Left ventricle myocardium inferior (tissue), 1 donor: ENCODE measurements around the gene STARD10. TPM values are rescaled to one million over a fixed set of nuclear protein-coding genes. Genes with fewer than 3 reads are reported as not detected.

Source experiments
- DNase-seq: peaks from one replicate; pipeline ENCODE4 v3.0.0-alpha.2; 2020
- H3K27ac ChIP-seq: fragments of 200-600 bp; replicated peaks from 2 replicates; pipeline ENCODE4 v1.8.0; 2021
- H3K27me3 ChIP-seq: fragments of 200-600 bp; 2 replicates; pipeline ENCODE4 v1.8.0; 2021; ENCODE audit warnings: low read depth
- H3K36me3 ChIP-seq: fragments of 200-600 bp; 2 replicates; pipeline ENCODE4 v1.8.0; 2021
- H3K4me1 ChIP-seq: fragments of 200-600 bp; 2 replicates; pipeline ENCODE4 v1.8.0; 2021
- H3K4me3 ChIP-seq: fragments of 200-600 bp; 2 replicates; pipeline ENCODE4 v1.8.0; 2021; ENCODE audit warnings: mild to moderate bottlenecking, moderate library complexity
- H3K9me3 ChIP-seq: fragments of 200-600 bp; replicated peaks from 2 replicates; pipeline ENCODE4 v1.8.0; 2021
- intact Hi-C: fragments of 100-400 bp; cut with micrococcal nuclease; formaldehyde crosslinking; loops from one replicate; pipeline ENCODE4 v1.11.0; 2022
- total RNA-seq: library from RNA; stranded (reverse); fragmentation: NEBNext Ultra II Directional; extraction: Animal tissue kit (Norgen Biotek cat#: 25700); gene quantifications from one replicate; pipeline ENCODE4 v1.2.1, GENCODE V29; 2021
- TF ChIP-seq, protein P1 (sequence below): fragments of 200-600 bp; IDR thresholded peaks from 2 replicates; pipeline ENCODE4 v1.8.0; 2021; ENCODE audit warnings: antibody characterized with exemption, mild to moderate bottlenecking, borderline replicate concordance
- donor health status: DM: no; HTN: yes; CAD: no; lungs with severe emphysema.

Gene STARD10
- total RNA-seq, 1 donor from 2014 or later, result 93.6 TPM

DNA sequence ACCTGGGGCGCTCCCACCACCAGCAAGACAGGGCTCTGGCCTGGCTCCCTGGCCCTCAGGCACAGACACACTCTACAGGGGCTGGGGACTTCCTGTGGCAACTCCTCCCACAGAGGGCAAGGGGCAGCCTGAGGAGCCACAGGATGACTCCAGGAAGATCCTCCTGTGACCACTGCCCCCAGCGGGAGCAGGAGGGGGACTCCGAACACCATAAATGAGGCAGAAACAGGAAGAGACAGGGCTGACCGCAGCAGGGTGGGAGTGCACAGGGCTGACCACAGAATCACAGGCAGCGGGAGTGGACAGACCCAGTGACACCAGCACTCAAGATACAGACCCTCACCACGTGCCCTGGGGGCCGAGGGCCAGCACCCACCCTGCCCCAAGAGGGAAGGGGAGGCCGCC lies 52.4 kb downstream of the STARD10 start:
- Histone ChIP-seq H3K27ac (peak overlapping the region; percentile 40), H3K4me1 (peaks cover 46% of the 10 kb centered on the region), H3K9me3 (no peaks in the 10 kb centered on the region), H3K4me3 (no peak overlapping the region), H3K36me3 (no peaks in the 10 kb centered on the region), H3K27me3 (no peaks in the 10 kb centered on the region)
- DNase-seq, result peak; percentile 42
- TF ChIP-seq, protein P1, sequence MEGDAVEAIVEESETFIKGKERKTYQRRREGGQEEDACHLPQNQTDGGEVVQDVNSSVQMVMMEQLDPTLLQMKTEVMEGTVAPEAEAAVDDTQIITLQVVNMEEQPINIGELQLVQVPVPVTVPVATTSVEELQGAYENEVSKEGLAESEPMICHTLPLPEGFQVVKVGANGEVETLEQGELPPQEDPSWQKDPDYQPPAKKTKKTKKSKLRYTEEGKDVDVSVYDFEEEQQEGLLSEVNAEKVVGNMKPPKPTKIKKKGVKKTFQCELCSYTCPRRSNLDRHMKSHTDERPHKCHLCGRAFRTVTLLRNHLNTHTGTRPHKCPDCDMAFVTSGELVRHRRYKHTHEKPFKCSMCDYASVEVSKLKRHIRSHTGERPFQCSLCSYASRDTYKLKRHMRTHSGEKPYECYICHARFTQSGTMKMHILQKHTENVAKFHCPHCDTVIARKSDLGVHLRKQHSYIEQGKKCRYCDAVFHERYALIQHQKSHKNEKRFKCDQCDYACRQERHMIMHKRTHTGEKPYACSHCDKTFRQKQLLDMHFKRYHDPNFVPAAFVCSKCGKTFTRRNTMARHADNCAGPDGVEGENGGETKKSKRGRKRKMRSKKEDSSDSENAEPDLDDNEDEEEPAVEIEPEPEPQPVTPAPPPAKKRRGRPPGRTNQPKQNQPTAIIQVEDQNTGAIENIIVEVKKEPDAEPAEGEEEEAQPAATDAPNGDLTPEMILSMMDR, result no peak
- intact Hi-C loops, result no loop called here

GRCh38 chr11:72740562-72741428 lies 53.1 kb downstream of the STARD10 start:
- Histone ChIP-seq H3K4me1 (peaks cover 52% of the 10 kb centered on the region), H3K27ac (peak overlapping the region; percentile 40), H3K27me3 (no peaks in the 10 kb centered on the region), H3K36me3 (no peaks in the 10 kb centered on the region), H3K4me3 (no peak overlapping the region), H3K9me3 (no peaks in the 10 kb centered on the region)
- no peak for DNase-seq
- TF ChIP-seq, protein P1, result no peak
- intact Hi-C loops, result no loop called here

DNA sequence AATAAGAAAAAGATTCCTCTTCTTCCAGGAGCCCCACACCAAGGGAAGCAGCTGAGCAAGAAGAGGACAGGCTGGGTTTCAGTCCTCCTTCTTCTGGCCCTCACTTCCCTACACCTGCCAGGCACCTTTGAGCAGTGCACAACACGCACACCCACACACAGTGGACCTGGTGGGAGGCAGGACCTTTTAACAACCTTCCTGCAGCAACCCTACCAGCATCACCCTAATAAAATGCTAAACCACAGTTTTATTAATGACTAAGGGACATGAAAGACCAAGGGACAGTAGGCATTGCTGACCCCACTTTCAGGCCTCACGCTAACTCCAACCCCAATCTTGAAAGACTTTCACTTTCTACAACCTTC lies 53.8 kb downstream of the STARD10 start:
- Histone ChIP-seq H3K4me1 (peaks cover 58% of the 10 kb centered on the region), H3K27ac (no peak overlapping the region)
- intact Hi-C loops, result no loop called here

DNA sequence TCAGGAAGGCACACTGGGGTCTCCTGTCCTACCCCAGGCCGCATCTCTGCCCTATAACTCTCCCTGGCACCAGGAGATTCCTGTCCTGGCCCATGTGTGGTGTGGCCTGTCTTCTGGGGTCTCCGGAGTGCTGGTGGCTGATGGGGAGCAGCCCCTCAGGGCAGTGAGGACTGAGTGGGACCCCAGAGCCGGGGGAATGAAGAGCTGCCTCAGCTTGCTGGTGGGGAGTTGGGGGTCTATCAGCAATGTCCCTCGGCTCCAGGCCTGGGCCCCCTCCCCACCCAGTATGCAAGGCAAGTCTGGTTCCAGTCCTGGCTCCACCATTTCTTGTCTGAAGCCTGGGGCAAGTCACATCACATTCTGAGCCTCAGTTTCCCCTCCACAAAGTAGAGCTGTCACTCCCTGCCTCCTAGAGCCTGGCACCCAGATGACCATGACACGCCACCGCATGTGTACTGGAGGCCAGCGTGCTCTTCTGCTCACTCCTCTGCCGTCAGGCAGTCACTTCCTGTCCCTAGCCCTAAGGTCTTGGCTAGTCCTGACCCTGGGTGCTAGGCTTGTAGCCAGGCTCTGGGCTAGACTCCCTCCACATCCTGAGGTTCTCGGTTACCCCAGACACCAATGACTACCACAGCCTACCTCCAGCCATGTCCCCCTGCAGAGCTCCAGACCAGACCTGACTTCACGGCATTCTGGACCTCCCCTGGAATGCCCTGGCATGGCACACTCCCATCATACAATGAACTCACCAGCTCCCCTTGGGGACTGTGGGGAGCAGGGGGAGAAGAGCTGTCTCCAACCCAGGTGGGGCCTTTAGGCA lies 54.4 kb downstream of the STARD10 start:
- TF ChIP-seq, protein P1, result no peak
- H3K27ac ChIP-seq, result peak overlapping the region; percentile 51
- no peak overlapping the region for H3K4me3 ChIP-seq
- no peaks in the 10 kb centered on the region for H3K36me3 ChIP-seq
- peaks cover 61% of the 10 kb centered on the region for H3K4me1 ChIP-seq
- H3K9me3 ChIP-seq, result no peaks in the 10 kb centered on the region
- DNase-seq, result peak; percentile 22
- no peaks in the 10 kb centered on the region for H3K27me3 ChIP-seq
- intact Hi-C loops, result no loop called here

More for the DNA sequence above, 53.8 kb downstream of the STARD10 start:
- TF ChIP-seq, protein P1, result no peak
- Histone ChIP-seq H3K36me3 (no peaks in the 10 kb centered on the region), H3K27me3 (no peaks in the 10 kb centered on the region), H3K4me3 (no peak overlapping the region), H3K9me3 (no peaks in the 10 kb centered on the region)
- peak; percentile 3 for DNase-seq

GRCh38 chr11:72738199-72739141 lies 55.4 kb downstream of the STARD10 start:
- Histone ChIP-seq H3K4me1 (peaks cover 61% of the 10 kb centered on the region), H3K4me3 (peak overlapping the region; percentile 38), H3K36me3 (no peaks in the 10 kb centered on the region), H3K27ac (peak overlapping the region; percentile 51), H3K27me3 (no peaks in the 10 kb centered on the region), H3K9me3 (no peaks in the 10 kb centered on the region)
- TF ChIP-seq, protein P1, result no peak
- intact Hi-C loops, result no loop called here
- DNase-seq, result no peak
